Measurements from ENCODE around the gene STX5. TPM values are rescaled to one million over a fixed set of nuclear protein-coding genes. Genes with fewer than 3 reads are reported as not detected.
"Not testable (repeated sequence)": the region's sequence is repeated elsewhere in the genome, so short reads cannot be mapped to it uniquely, and the experiment has no call there.

STX5 gene
- total RNA-seq, 4 donors from 2014 or later = 25.9 to 39.1 (median 29.2) TPM

DNA sequence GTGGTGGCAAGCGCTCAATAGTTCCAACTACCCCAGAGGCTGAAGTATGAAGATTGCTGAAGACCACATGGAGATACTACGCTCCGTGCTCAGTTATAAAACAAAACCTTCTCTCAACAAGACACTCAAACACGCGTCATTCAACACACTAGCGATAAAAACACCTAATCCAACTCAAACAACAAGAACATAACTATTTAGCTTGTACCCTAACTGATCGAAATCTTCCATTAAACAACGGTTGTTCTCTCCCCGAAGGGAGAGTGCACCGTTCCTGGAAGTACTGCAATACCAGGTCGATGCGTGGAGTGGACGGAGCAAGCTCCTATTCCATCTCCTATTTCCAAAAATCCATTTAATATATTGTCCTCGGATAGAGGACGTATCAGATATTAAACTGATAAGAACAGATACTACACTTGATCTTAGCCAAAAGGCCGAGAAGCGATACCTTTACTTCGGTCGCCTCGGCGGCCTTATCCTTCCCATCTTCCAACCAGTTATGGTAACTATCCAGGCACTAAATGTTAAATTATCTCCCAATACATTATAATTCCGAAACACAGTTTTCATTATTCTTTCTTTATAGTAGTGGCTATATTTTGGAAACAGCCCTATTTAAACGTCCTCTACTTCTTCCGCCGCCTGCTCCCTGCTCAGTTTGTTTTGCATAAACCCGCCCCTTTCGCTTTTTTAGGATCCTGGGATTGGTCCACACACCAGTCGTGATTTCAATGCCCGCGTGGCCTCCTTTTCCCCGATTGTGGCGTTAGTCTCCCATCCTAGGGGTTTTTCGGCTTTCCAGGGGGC lies 9.7 kb upstream of the STX5 start:
- peaks cover 0 to 9% (median 0%) of the 10 kb centered on the region in 3 donors for H3K36me3 ChIP-seq
- peak overlapping the region; percentile 98 to 100 (median 99) for H3K27ac ChIP-seq
- TF ChIP-seq EP300 (IDR thresholded peaks at IDR 0.05) (peak; percentile 63 to 100), POLR2A (IDR thresholded peaks at IDR 0.05) (peak; percentile 96 to 99)
- TF ChIP-seq, protein P1, sequence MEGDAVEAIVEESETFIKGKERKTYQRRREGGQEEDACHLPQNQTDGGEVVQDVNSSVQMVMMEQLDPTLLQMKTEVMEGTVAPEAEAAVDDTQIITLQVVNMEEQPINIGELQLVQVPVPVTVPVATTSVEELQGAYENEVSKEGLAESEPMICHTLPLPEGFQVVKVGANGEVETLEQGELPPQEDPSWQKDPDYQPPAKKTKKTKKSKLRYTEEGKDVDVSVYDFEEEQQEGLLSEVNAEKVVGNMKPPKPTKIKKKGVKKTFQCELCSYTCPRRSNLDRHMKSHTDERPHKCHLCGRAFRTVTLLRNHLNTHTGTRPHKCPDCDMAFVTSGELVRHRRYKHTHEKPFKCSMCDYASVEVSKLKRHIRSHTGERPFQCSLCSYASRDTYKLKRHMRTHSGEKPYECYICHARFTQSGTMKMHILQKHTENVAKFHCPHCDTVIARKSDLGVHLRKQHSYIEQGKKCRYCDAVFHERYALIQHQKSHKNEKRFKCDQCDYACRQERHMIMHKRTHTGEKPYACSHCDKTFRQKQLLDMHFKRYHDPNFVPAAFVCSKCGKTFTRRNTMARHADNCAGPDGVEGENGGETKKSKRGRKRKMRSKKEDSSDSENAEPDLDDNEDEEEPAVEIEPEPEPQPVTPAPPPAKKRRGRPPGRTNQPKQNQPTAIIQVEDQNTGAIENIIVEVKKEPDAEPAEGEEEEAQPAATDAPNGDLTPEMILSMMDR (IDR thresholded peaks at IDR 0.05) = peak in 1 of 5 experiments; percentile 35
- 0 to 1% methylated on average over 33 of the region's 33 CpGs for WGBS, 2 donors
- DNase-seq (ENCODE audit: low spot score in 2 of 2) = peak; percentile 68 to 87
- no peaks in the 10 kb centered on the region for H3K27me3 ChIP-seq
- H3K4me1 ChIP-seq = peaks cover 0 to 30% (median 7%) of the 10 kb centered on the region in 4 donors
- no peaks in the 10 kb centered on the region for H3K9me3 ChIP-seq
- peak overlapping the region; percentile 69 to 97 (median 86) for H3K4me3 ChIP-seq

DNA sequence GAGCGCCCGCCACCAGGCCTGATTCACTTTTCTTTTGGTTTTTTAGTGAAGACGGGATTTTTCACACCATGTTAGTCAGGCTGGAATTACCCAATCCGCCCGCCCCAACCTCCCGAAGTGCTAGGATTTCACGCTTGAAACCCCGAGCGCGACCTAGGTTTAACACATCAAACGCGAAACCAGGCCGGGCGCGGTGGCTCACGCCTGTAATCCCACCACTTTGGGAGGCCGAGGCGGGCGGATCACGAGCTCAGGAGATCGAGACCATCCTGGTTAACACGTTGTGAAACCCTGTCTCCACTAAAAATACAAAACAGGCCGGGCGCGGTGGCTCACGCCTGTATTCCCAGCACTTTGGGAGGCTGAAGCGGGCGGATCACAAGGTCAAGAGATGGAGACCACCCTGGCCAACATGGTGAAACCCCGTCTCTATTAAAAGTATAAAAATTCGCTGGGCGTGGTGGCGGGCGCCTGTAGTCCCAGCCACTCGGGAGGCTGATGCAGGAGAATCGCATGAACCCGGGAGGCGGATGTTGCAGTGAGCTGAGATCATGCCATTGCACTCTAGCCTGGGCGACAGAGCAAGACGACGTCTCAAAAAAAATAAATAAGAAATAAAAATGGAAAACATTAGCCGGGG lies 9.0 kb upstream of the STX5 start:
- H3K4me3 ChIP-seq = peak overlapping the region; percentile 69 to 97 (median 86)
- H3K36me3 ChIP-seq = peaks cover 0 to 17% (median 0%) of the 10 kb centered on the region in 3 donors
- not testable (repeated sequence) for H3K27me3 ChIP-seq, H3K9me3 ChIP-seq
- H3K4me1 ChIP-seq = peaks cover 0 to 36% (median 7%) of the 10 kb centered on the region in 4 donors
- TF ChIP-seq EP300 (IDR thresholded peaks at IDR 0.05) = peak in 1 of 2 donors; percentile 8
- WGBS, 2 donors = 1 to 2% methylated on average over 41 of the region's 41 CpGs
- H3K27ac ChIP-seq = peak overlapping the region; percentile 98 to 100 (median 99)
- DNase-seq (ENCODE audit: low spot score in 2 of 2) = peak; percentile 61 to 79

DNA sequence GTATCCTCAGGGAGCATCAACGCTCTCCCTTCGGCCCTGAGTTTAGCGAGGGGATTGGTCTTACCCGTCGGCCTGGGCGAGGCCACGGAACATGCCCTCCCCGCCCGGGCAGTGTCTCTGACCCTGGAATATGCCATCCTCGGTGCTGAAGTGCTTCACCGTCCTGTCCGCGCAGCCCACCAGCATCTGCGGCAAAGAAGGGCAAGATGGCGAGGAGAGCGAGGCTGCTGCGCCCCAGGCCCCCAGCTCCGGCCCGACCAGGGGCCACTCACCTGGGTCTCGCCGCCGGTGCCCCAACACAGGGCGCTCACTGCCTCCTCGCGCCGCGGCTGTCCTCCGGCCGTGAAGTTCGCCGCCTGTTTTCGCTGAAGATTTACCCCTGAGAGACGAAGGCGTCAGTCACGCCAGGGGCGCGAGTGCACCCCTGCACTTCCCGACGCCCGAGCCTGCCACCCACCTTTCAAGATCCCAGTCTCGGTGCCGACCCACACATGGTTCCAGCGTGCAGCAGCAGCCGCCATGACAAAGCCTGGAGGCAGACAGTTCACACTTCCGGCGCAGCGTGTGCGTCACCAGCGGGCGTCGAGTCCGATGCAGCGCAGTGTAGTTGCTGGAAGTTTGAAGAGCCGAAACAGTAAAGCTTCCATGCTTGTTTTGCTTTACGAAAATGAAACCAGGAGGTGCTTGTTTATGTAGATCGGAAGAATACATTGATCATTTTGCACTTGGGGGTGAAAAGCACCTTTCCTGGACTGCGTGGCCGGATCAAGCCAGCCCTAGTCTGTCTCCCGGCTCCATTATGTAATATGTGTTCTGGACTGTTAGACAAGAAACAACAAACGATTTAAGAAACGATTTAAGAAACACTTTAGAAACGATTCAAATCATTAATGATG lies 7.4 kb upstream of the STX5 start, which contains the start of gene WDR74:
Gene WDR74, minus strand, starts transcription at position 541 of the 896 bp plus-strand sequence. Its CDS starts 20 bp downstream, at position 521.
- no peaks in the 10 kb centered on the region for H3K27me3 ChIP-seq
- peak; percentile 55 to 100 for TF ChIP-seq EP300 (IDR thresholded peaks at IDR 0.05)
- peak; percentile 92 to 93 for TF ChIP-seq POLR2A (IDR thresholded peaks at IDR 0.05)
- TF ChIP-seq, protein P1 (IDR thresholded peaks at IDR 0.05) = peak in 1 of 5 experiments; percentile 32
- no peaks in the 10 kb centered on the region for H3K9me3 ChIP-seq
- H3K36me3 ChIP-seq = peaks cover 0 to 32% (median 5%) of the 10 kb centered on the region in 3 donors
- H3K4me3 ChIP-seq = peak within 1 kb of the TSS; percentile 69 to 97 (median 86)
- peak; percentile 82 to 87 for DNase-seq (ENCODE audit: low spot score in 2 of 2)
- WGBS, 2 donors = 0% methylated on average over 48 to 62 of the region's 62 CpGs
- peaks cover 0 to 47% (median 7%) of the 10 kb centered on the region in 4 donors for H3K4me1 ChIP-seq
- H3K27ac ChIP-seq = peak within 1 kb of the TSS; percentile 98 to 100 (median 99)

DNA sequence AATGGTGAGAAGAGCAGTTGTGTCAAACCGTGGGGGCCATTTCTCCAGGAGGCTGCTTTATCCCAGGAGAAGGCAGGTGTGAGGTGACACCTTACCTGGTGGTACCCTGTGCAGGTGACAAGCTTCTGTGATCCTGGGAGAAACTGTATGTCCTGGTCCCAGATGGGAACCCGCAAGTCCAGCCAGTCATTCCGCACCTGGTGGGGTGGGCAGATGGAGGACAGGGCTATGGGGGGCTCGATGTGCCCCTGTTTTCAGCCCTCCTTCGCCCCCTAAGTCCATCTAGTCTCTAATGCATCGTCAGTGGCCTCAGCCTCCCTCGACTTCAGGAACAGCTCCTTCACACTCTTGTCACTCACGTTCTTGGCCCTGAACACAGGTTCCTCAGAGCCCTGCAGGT lies 3.5 kb upstream of the STX5 start:
- H3K27me3 ChIP-seq = no peaks in the 10 kb centered on the region
- 81 to 82% methylated on average over 8 of the region's 8 CpGs for WGBS, 2 donors
- peaks cover 0 to 36% (median 11%) of the 10 kb centered on the region in 3 donors for H3K36me3 ChIP-seq
- H3K4me3 ChIP-seq = no peak overlapping the region
- no peak overlapping the region for H3K27ac ChIP-seq
- H3K4me1 ChIP-seq = peaks cover 0 to 59% (median 17%) of the 10 kb centered on the region in 4 donors
- DNase-seq (ENCODE audit: low spot score in 2 of 2) = no peak
- no peaks in the 10 kb centered on the region for H3K9me3 ChIP-seq
- TF ChIP-seq, protein P1 (IDR thresholded peaks at IDR 0.05) = no peak
- no peak for TF ChIP-seq EP300 (IDR thresholded peaks at IDR 0.05)
- no peak for TF ChIP-seq POLR2A (IDR thresholded peaks at IDR 0.05)

All from tibial nerve (tissue), 4 donors.